ENCODE data around the gene BORCS6. TPM values are rescaled to one million over a fixed set of nuclear protein-coding genes. Genes with fewer than 3 reads are reported as not detected.
A peak's percentile ranks its signal among the peaks of the same experiment; 100 is the strongest.

BORCS6 gene
- total RNA-seq, 1 donor from 2014 or later: 5.5 TPM

DNA sequence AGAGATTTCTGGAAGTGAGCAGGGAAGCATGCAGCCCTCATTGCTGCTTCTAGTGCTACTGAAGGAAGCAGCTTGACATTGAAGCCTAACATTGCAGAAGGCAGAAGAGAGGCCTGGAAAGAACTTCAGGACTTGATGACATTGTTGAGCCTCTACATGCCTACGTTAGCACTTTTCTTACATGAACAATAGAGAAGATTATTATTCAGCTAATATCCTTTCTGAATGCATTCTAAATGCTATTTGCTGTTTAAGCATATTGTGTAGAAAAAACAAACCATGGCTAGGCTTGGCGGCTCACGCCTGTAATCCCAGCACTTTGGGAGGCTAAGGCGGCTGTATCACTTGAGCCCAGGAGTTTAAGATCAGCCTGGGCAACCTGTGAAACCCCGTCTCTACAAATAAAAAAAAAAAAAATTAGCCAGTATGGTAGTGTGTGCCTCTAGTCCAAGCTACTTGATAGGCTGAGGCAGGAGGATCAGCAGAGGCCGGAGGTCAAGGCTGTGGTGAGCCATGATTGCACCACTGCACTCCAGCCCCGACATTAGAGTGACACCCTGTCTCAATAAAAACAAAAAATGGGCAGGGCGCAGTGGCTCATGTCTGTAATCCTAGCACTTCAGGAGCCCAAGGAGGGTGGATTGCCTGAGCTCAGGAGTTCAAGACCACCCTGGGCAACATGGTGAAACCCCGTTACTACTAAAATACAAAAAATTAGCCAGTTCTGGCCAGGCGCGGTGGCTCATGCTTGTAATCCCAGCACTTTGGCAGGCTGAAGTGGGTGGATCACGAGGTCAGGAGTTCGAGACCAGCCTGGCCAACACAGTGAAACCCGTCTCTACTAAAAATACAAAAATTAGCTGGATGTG, 22.6 kb upstream of the BORCS6 start:
- Mint-ChIP-seq H3K9me3 (no peaks in the 10 kb centered on the region), H3K4me3 (no peak overlapping the region), H3K36me3 (ENCODE audit: low read depth) (no peaks in the 10 kb centered on the region), H3K4me1 (peaks cover 24% of the 10 kb centered on the region), H3K27me3 (ENCODE audit: low read depth) (peaks cover 2% of the 10 kb centered on the region), H3K27ac (ENCODE audit: unreplicated experiment) (no peak overlapping the region)
- DNase-seq (ENCODE audit: low read depth, low spot score): no peak
- no peak for TF ChIP-seq CTCF (conservative IDR thresholded peaks at IDR 0.05)

DNA sequence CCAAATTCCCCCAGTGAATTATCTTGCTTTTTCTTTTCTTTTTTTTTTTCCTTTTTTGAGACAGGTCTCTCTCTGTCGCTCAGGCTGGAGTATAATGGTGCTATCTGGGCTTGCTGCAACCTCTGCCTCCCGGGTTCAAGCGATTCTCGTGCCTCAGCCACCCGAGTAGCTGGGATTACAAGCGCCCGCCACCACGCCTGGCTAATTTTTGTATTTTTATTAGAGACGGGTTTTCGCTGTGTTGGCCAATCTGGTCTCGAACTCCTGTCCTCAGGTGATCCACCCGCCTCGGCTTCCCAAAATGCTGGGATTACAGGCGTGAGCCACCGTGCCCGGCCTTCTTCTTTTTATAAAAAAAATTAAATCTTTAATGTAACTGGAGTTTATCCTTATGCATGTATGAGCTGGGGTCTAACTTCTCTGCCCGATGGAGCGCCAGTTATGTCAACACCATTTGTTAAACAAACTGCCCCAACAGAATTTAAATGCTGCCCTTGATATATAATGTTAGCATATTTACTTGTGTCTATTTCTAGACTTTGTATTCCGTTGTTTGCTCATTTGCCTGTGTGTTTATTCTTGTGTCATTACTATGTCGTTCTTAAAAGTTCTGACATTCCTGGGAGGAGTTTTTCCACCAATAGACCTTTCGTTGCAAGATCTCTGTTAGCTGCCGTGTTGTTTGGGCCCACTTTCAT, 20.9 kb upstream of the BORCS6 start:
- Mint-ChIP-seq H3K4me1 (peaks cover 34% of the 10 kb centered on the region), H3K36me3 (ENCODE audit: low read depth) (peaks cover 11% of the 10 kb centered on the region), H3K9me3 (no peaks in the 10 kb centered on the region), H3K27me3 (ENCODE audit: low read depth) (peaks cover under 1% of the 10 kb centered on the region), H3K27ac (ENCODE audit: unreplicated experiment) (peak overlapping the region; percentile 90), H3K4me3 (peak overlapping the region; percentile 95)
- no peak for TF ChIP-seq CTCF (conservative IDR thresholded peaks at IDR 0.05)
- DNase-seq (ENCODE audit: low read depth, low spot score): no peak

GRCh38 chr17:8209907-8210760, 20.2 kb upstream of the BORCS6 start, which contains the start of gene AURKB:
AURKB (minus strand) TSS chr17:8210575; CDS start chr17:8210224, 351 bp downstream.
- H3K4me3 Mint-ChIP-seq: peak within 1 kb of the TSS; percentile 95
- H3K27me3 Mint-ChIP-seq (ENCODE audit: low read depth): no peaks in the 10 kb centered on the region
- H3K27ac Mint-ChIP-seq (ENCODE audit: unreplicated experiment): peak within 1 kb of the TSS; percentile 90
- DNase-seq (ENCODE audit: low read depth, low spot score): peak; percentile 91
- H3K36me3 Mint-ChIP-seq (ENCODE audit: low read depth): peaks cover 11% of the 10 kb centered on the region
- H3K4me1 Mint-ChIP-seq: peaks cover 34% of the 10 kb centered on the region
- H3K9me3 Mint-ChIP-seq: no peaks in the 10 kb centered on the region
- no peak for TF ChIP-seq CTCF (conservative IDR thresholded peaks at IDR 0.05)

DNA sequence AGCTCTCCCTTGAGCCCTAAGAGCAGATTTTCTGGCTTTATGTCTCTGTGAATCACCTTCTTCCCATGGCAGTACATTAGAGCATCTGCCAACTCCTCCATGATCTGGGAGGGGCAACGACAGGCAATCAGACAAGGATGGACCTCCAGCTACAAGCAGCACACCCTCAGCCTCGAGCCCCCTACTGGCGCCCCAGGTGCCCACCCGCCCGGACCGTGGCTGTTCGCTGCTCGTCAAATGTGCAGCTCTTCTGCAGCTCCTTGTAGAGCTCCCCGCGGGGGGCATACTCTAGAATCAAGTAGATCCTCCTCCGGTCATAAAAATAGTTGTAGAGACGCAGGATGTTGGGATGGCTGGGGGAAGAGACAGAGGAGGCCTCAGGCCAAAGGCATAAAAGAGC, 16.6 kb upstream of the BORCS6 start:
- Mint-ChIP-seq H3K36me3 (ENCODE audit: low read depth) (peaks cover 20% of the 10 kb centered on the region), H3K27ac (ENCODE audit: unreplicated experiment) (no peak overlapping the region), H3K4me1 (peaks cover 38% of the 10 kb centered on the region), H3K27me3 (ENCODE audit: low read depth) (no peaks in the 10 kb centered on the region), H3K9me3 (no peaks in the 10 kb centered on the region), H3K4me3 (peak overlapping the region; percentile 76)
- TF ChIP-seq CTCF (conservative IDR thresholded peaks at IDR 0.05): no peak
- no peak for DNase-seq (ENCODE audit: low read depth, low spot score)
